Hematopoietic multipotent progenitor cell (in vitro differentiated cells): ENCODE results near the gene NAXE. TPM values are rescaled to one million over a fixed set of nuclear protein-coding genes. Genes with fewer than 3 reads are reported as not detected.

Experiments
- DNase-seq, 3 donors: peaks; one replicate each; pipeline ENCODE4 v3.0.0-alpha.2; 2011 to 2015; ENCODE audit warnings: low read depth in 2 of 3, low spot score in 2 of 3
- total RNA-seq: library from RNA; depleted of rRNA; stranded (reverse); fragments of >200 nt; gene quantifications from one replicate; pipeline ENCODE4 v1.2.3, GENCODE V29; 2012

The NAXE gene
- total RNA-seq, 1 donor, result 61.4 TPM

- DNase-seq, result no peak
These were observed 51.6 kb downstream of the NAXE start for GRCh38 chr1:156643049-156643777.

DNA sequence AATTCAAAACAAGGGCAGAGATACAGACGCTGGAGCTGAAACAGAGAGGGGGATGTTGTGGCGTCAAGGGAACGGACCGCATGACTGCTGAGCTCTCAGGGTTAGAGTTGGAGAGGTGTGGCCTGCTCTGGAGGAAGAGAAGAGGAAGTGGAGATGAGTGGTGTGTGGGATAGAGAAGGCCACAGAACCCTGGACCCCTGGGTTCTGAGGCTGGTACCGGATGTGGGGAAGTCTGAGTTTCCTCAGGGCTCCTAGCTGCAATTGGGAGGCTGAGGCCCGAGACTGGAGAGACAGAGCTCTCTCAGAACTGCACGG lies 52.2 kb downstream of the NAXE start:
- DNase-seq, result peak in 2 of 3 donors; percentile 82 to 88

Other genes with a start within 250 kb of the NAXE start
- not detected for gene RHBG, start 222.6 kb upstream of the NAXE start, total RNA-seq
- gene MEF2D, start 91.0 kb upstream of the NAXE start, total RNA-seq, result 54.7 TPM
- 1.9 TPM for gene IQGAP3, start 19.2 kb upstream of the NAXE start, total RNA-seq
- 15.3 TPM for gene TTC24, start 12.1 kb upstream of the NAXE start, total RNA-seq
- gene GPATCH4, start 9.7 kb downstream of the NAXE start, total RNA-seq, result 11.8 TPM
- under 0.01 TPM for gene HAPLN2, start 27.6 kb downstream of the NAXE start, total RNA-seq
- gene BCAN, start 50.3 kb downstream of the NAXE start, total RNA-seq, result under 0.01 TPM
- under 0.01 TPM for gene NES, start 85.6 kb downstream of the NAXE start, total RNA-seq
- gene CRABP2, start 113.8 kb downstream of the NAXE start, total RNA-seq, result 0.27 TPM
- 12.9 TPM for gene METTL25B, start 136.7 kb downstream of the NAXE start, total RNA-seq
- 19.7 TPM for gene ISG20L2, start 137.0 kb downstream of the NAXE start, total RNA-seq
- gene MRPL24, start 149.3 kb downstream of the NAXE start, total RNA-seq, result 16.2 TPM
- 68.1 TPM for gene HDGF, start 159.9 kb downstream of the NAXE start, total RNA-seq
- gene PRCC, start 175.8 kb downstream of the NAXE start, total RNA-seq, result 23.2 TPM
- gene SH2D2A, start 225.1 kb downstream of the NAXE start, total RNA-seq, result 4.3 TPM